Measurements from ENCODE around the gene CFAP92.

The CFAP92 gene

DNA sequence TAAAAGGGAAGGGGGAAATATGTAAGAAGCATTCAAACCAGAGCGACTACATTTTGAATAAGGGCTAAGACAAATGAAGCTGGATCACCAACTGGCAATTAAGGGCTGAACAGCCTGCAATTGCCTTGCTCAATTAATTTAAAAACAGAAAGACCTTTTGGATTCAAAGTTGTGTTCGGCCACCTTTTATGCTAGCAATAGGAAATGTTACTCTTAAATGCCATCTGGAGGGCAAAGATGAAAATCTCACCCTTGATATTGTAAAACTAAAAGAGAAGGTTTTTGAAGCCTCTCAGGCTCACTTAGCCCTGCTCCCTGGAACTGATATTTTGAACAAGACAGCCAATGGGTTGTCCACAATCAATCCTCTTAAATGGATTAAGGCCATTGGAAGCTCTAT, 70.3 kb downstream of the CFAP92 start:
- TF ChIP-seq, protein P1, sequence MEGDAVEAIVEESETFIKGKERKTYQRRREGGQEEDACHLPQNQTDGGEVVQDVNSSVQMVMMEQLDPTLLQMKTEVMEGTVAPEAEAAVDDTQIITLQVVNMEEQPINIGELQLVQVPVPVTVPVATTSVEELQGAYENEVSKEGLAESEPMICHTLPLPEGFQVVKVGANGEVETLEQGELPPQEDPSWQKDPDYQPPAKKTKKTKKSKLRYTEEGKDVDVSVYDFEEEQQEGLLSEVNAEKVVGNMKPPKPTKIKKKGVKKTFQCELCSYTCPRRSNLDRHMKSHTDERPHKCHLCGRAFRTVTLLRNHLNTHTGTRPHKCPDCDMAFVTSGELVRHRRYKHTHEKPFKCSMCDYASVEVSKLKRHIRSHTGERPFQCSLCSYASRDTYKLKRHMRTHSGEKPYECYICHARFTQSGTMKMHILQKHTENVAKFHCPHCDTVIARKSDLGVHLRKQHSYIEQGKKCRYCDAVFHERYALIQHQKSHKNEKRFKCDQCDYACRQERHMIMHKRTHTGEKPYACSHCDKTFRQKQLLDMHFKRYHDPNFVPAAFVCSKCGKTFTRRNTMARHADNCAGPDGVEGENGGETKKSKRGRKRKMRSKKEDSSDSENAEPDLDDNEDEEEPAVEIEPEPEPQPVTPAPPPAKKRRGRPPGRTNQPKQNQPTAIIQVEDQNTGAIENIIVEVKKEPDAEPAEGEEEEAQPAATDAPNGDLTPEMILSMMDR (IDR thresholded peaks at IDR 0.05), result no peak
- Mint-ChIP-seq H3K27ac (no peak overlapping the region), H3K9me3 (peaks cover 94% of the 10 kb centered on the region), H3K4me1 (no peaks in the 10 kb centered on the region), H3K27me3 (ENCODE audit: low read depth, poor library complexity) (peaks cover 8% of the 10 kb centered on the region), H3K36me3 (ENCODE audit: low read depth) (peaks cover 59% of the 10 kb centered on the region), H3K4me3 (no peak overlapping the region)
- no peak for DNase-seq

DNA sequence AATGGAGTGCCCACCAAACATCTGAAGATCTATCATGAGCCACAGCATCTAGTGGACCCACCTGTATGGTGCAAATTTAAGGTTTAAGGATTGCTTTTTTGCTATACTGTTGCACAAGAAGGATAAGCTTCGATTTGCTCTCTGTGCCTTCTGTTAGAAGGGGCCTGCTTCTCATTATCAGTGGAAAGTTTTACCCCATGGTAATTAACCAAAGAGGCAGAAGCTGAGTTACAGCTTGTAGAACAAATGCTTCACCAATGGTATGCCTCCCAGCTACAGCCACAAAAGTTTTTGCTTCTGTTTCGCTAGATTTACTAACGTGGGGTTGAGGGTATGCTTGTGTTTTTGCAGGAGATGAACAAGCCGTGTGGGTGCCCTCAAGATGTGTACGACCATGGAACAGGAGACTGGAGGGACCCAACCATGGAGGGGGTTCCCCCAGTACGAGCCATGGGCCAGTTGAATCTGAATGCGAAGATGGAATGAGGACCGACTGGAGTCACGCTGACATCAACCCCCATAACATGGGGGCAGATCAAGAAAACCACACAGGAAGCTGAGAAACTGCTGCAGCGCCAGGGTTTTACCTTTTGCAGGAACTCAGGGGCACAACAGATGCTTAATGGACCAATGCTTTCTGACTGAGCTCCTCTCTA, 70.9 kb downstream of the CFAP92 start:
- peaks cover 8% of the 10 kb centered on the region for H3K27me3 Mint-ChIP-seq (ENCODE audit: low read depth, poor library complexity)
- peaks cover 65% of the 10 kb centered on the region for H3K36me3 Mint-ChIP-seq (ENCODE audit: low read depth)
- H3K9me3 Mint-ChIP-seq, result peaks cover 93% of the 10 kb centered on the region
- H3K4me1 Mint-ChIP-seq, result no peaks in the 10 kb centered on the region
- H3K27ac Mint-ChIP-seq, result no peak overlapping the region
- DNase-seq, result no peak
- no peak overlapping the region for H3K4me3 Mint-ChIP-seq
- TF ChIP-seq, protein P1 (IDR thresholded peaks at IDR 0.05), result no peak

DNA sequence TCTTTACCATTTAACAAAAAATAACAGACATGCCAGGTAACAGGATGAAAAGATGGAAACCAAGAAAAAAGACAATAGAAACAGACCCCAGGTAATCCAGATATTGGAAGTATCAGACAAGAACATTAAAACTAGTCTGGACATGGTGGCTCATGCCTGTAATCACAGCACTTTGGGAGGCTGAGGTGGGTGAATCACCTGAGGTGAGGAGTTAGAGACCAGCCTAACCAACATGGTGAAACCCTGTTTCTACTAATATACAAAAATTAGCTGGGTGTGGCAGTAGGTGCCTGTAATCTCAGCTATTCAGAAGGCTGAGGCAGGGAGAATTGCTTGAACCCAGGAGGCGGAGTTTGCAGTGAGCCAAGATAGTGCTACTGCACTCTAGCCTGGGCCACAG, 73.9 kb downstream of the CFAP92 start:
- DNase-seq, result no peak
- Mint-ChIP-seq H3K27me3 (ENCODE audit: low read depth, poor library complexity) (no peaks in the 10 kb centered on the region), H3K9me3 (peaks cover 72% of the 10 kb centered on the region), H3K4me1 (no peaks in the 10 kb centered on the region), H3K36me3 (ENCODE audit: low read depth) (peaks cover 86% of the 10 kb centered on the region), H3K27ac (no peak overlapping the region), H3K4me3 (no peak overlapping the region)
- TF ChIP-seq, protein P1 (IDR thresholded peaks at IDR 0.05), result no peak

- TF ChIP-seq, protein P1 (IDR thresholded peaks at IDR 0.05), result no peak
- peaks cover 76% of the 10 kb centered on the region for H3K36me3 Mint-ChIP-seq (ENCODE audit: low read depth)
- H3K9me3 Mint-ChIP-seq, result peaks cover 47% of the 10 kb centered on the region
- H3K27ac Mint-ChIP-seq, result no peak overlapping the region
- H3K27me3 Mint-ChIP-seq (ENCODE audit: low read depth, poor library complexity), result no peaks in the 10 kb centered on the region
- no peaks in the 10 kb centered on the region for H3K4me1 Mint-ChIP-seq
- no peak for DNase-seq
- H3K4me3 Mint-ChIP-seq, result no peak overlapping the region
Observed at GRCh38 chr3:128917291-128917690, 76.6 kb downstream of the CFAP92 start.

DNA sequence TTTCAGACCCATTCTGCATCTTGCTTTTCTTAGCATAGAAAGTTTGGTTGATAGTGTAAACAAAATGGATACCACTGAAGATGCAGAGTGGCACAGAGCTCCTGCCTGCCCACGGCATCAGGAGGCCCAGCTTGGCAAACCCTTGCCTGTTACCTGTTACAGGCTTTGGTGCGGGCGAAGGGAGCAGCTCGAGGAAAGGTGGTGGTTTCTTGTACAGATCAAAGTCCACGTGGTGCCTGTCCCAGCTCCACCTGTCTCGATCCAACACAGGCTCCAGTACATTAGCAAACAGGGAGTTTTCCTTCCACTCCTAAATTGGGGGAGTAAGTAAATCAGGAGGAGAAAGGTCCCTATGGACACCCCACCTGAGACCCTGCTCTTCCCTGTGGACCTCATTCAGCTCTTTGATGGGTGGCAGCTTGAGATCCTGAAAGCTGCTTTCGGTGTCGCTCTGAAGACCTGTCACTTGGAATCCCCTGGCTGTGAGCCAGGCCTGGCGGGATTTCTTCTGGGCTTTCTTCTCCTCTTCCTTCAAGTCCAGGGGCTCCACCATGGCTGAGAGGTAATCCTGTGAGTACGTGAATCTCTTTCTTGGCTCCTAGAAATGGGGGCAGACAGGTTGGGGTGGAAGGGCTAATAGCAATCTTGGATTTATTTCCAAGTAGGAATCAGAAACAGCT, 78.8 kb downstream of the CFAP92 start:
- Mint-ChIP-seq H3K9me3 (peaks cover 25% of the 10 kb centered on the region), H3K27ac (no peak overlapping the region), H3K27me3 (ENCODE audit: low read depth, poor library complexity) (no peaks in the 10 kb centered on the region), H3K4me1 (no peaks in the 10 kb centered on the region), H3K36me3 (ENCODE audit: low read depth) (peaks cover 62% of the 10 kb centered on the region), H3K4me3 (no peak overlapping the region)
- TF ChIP-seq, protein P1 (IDR thresholded peaks at IDR 0.05), result no peak
- DNase-seq, result no peak

- Mint-ChIP-seq H3K4me1 (no peaks in the 10 kb centered on the region), H3K36me3 (ENCODE audit: low read depth) (peaks cover 31% of the 10 kb centered on the region), H3K27ac (no peak overlapping the region), H3K27me3 (ENCODE audit: low read depth, poor library complexity) (no peaks in the 10 kb centered on the region), H3K9me3 (no peaks in the 10 kb centered on the region), H3K4me3 (no peak overlapping the region)
- DNase-seq, result no peak
- TF ChIP-seq, protein P1 (IDR thresholded peaks at IDR 0.05), result no peak
Observed at GRCh38 chr3:128911911-128912310, 82.0 kb downstream of the CFAP92 start.
